ENCODE measurements around the gene TMEM131L.
"Not testable (repeated sequence)": the region's sequence is repeated elsewhere in the genome, so short reads cannot be mapped to it uniquely, and the experiment has no call there.

Gene TMEM131L

DNA sequence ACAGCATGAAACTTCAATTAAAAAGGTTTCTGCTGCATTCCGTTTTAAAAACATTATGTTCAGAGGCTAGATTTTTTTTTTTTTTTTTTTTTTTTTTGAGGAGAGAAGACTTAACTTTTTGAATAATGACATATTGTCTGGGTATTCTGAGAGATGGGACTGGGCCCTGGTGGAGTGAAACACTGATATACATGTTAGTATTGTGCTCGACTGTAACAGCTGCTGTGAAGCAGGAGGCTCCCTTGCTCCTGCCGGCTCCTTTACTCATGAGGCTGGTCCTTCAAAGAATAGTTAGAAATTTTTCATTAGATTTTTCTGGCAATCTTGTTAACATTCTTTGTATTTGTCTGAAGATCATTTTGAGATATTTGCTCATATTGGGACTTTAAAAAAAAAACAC lies 73.3 kb downstream of the TMEM131L start:
- no peak for DNase-seq (ENCODE audit: low read depth in 3 of 3)

DNA sequence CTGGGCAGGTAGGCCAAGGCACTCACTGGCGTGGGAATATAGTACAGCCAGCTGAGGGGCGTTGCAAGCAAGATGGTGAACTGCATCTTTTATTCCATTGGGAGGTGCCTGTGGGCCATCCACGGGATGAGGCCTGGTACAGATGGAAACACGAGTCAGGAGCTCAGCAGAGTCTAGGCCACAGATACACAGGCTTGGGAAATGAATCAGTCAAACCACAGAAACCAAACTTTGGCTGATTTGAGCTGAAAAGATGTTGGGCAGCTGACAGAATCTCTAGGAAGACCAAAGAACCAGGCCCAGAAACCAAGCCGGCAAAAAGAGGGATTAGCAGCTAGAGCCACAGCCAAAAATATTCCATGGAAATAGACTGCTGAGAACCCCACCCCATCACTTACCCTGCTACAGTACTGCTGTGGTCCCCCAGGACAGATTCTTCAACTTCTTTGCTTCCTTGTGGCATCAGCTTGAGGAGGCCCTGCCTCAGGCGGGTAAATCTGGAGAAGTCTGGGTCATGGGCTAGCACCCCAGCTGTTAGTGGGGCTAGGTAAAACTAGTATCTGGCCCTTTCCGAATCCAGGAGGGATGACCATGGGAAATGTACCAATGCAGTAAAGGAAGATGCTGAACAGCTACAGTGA lies 75.4 kb downstream of the TMEM131L start:
- DNase-seq (ENCODE audit: low read depth in 3 of 3), result peak in 1 of 3 experiments; percentile 30

- no peak for DNase-seq (ENCODE audit: low read depth in 3 of 3)
Measured at GRCh38 chr4:153542131-153542530, 76.0 kb downstream of the TMEM131L start.

GRCh38 chr4:153542834-153543233 lies 76.7 kb downstream of the TMEM131L start:
- no peak for DNase-seq (ENCODE audit: low read depth in 3 of 3)

DNA sequence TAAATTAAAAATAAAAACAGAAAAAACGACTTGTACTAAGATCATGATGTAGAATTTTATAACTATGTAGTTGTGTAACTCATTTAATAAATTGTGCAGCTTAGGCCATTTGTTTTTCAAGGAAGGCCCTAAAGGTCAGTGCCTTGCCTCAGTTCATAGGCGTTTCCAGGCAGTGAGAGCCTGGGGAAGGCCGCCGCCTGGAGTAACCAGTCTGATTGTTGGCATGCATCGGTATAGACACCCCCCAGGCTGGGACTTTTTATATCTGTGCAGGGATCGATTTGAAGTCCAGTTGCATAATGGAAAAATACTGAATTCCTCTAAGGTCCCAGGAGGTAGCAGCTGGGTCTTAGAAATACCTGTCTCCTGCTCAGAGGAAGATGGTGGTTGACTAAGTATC lies 77.2 kb downstream of the TMEM131L start:
- no peak for DNase-seq (ENCODE audit: low read depth in 3 of 3)

DNA sequence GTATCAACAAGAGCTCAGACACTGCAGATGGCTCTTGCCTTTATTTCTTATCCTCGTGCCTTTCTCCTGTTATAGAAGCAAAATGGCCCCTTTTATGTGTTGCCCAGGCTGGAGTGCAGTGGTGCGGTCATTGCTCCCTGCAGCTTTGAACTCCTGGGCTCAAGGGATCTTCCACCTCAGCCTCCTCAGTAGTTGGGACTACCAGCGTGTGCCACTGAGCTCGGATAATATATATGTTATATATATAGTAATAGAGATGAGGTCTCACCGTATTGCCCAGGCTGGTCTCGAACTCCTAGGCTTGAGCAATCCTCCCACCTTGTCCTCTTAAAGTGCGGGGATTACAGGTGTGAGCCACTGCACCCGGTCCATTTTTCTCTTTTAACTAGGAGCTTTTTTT lies 79.7 kb downstream of the TMEM131L start:
- DNase-seq (ENCODE audit: low read depth in 3 of 3), result no peak

DNA sequence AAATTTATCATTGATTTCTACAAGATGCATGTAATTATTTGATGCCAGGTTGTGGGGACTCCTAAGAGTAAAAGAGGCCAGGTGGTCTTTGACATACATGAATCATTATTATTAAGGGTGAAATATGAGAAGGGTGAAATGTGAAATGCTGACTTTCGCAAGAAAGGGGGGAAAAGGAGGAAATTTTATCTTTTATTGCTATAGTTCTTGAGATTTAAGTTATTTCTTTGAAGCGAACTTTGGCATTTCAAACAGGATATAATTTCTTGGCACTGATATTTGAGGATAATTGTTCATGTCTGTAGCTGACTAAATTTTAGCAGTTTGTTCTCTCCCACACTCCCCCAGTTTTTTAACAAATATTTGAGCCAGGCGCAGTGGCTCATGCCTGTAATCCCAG lies 80.1 kb downstream of the TMEM131L start:
- no peak for DNase-seq (ENCODE audit: low read depth in 3 of 3)

- DNase-seq (ENCODE audit: low read depth in 3 of 3), result no peak
Measured at GRCh38 chr4:153547520-153547919, 81.4 kb downstream of the TMEM131L start.

GRCh38 chr4:153548907-153549306 lies 82.7 kb downstream of the TMEM131L start:
- not testable (repeated sequence) for DNase-seq (ENCODE audit: low read depth in 3 of 3)

GRCh38 chr4:153549405-153549804 lies 83.2 kb downstream of the TMEM131L start:
- DNase-seq (ENCODE audit: low read depth in 3 of 3), result no peak

- DNase-seq (ENCODE audit: low read depth in 3 of 3), result no peak
Measured at GRCh38 chr4:153553155-153553818, 87.1 kb downstream of the TMEM131L start.

DNA sequence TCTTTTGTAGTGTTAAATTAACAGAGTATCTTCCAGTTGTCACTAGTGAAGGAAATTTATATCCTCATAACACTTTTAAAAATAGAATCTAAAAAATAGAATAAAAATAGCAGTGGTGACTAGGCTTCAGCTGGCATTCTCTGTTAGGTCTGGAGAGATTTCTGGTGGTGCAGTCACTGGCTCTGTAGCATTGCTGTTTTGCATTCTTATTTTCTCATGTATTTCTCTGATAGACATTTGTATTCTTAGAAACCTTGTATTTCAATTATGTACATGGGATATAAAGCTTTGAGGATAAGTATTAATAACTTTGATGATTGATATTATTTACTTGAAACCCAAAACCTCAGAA lies 87.6 kb downstream of the TMEM131L start:
- no peak for DNase-seq (ENCODE audit: low read depth in 3 of 3)

- DNase-seq (ENCODE audit: low read depth in 3 of 3), result no peak
Measured at GRCh38 chr4:153555730-153556434, 89.7 kb downstream of the TMEM131L start.

DNA sequence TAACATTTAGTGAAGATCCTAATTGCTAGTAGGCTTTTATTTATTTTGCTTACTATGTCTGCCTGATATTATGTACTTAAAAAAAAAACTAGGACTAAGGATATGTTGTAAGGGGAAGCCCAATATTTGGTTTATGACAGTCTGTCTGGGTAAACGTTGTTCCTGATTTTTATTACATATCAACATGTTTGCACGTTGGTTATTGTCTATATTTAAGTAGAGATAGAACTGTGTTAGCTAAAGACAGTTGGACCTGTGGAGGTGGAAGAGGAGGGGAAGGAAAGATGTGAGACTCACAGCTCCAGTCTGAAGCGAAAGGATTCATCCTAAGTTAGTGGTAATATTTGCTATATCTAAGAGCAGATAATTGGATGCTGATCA lies 90.3 kb downstream of the TMEM131L start:
- no peak for DNase-seq (ENCODE audit: low read depth in 3 of 3)

GRCh38 chr4:153560908-153561307 lies 94.7 kb downstream of the TMEM131L start:
- DNase-seq (ENCODE audit: low read depth in 3 of 3), result no peak

- no peak for DNase-seq (ENCODE audit: low read depth in 3 of 3)
Measured at GRCh38 chr4:153564630-153565525, 98.7 kb downstream of the TMEM131L start.

GRCh38 chr4:153566631-153567150 lies 100.5 kb downstream of the TMEM131L start:
- no peak for DNase-seq (ENCODE audit: low read depth in 3 of 3)

DNA sequence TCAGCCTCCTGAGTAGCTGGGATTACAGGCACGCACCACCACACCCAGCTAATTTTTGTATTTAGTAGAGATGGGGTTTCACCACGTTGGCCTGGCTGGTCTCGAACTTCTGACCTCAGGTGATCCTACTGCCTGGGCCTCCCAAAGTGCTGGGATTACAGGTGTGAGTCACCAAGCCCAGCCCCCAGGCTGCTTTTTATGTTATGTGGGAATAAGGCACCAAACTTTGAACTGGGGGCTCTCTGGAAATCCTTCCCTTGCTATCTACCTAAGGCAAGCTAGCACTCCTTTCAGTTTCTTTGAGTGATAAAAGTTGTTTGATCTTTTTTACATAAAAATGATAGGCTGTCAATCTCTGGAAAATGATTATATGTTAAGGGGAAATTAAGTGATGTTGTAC lies 101.5 kb downstream of the TMEM131L start:
- not testable (repeated sequence) for DNase-seq (ENCODE audit: low read depth in 3 of 3)

DNA sequence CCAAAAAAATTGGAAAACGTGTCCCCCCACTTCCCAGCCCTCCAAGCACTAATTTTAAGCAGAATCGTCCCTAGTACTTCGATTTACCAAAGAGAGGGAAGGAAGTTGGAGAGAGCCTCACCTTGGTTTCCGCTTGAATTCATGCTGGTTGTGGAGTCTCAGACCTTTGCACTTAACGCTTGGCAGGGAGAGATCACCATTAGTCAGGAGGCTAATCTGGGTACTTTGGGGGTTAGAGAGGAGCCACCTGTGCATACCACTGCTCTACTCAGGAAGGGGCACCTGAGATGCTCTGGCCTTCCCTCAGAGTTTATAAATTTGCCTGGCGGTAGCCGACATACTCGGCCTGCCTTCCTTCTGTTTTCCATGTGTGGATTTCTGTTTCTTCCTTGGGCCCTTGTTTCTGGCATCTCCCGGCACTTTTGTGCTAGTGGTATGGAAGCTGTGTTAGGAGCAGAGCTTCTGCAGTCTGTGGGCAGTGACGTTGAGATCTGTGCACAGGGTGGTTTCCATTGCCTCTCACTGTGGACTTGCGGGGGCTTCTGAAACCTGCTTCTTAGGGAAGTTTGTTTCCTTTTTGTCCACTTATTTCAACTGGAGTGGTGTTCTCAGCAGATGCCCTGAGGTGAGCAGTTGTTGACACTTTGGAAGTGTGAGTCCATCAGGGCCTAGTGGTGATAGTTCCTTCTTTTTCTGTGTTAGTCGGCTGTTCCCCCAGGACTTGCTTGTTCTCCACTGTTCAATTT lies 104.2 kb downstream of the TMEM131L start:
- no peak for DNase-seq (ENCODE audit: low read depth in 3 of 3)

DNA sequence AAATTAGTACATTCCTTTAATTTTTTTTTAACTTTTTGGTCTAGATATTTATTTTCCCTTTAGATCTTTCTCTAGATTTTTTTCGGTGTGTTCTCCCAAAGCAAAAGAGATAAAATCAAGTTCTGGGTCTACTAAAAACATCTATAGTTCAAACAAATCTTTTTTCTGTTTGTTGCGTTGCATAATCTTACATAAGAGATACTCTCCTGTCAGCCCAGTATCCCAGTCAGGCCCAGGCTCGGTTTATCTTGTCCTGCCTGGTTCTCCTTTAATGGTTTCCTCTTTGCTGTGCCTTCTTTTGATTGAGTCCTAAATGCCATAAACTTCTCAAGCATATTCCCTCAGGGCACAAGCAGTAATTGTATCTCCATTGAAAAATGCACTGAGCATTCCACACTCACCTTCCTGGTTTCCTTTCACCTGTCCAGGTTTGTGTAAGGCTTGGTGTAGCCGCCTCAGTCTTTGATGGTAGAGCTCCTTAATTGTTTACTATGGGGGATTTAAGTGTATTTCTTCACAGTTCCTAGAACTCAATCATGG lies 104.9 kb downstream of the TMEM131L start:
- no peak for DNase-seq (ENCODE audit: low read depth in 3 of 3)

DNA sequence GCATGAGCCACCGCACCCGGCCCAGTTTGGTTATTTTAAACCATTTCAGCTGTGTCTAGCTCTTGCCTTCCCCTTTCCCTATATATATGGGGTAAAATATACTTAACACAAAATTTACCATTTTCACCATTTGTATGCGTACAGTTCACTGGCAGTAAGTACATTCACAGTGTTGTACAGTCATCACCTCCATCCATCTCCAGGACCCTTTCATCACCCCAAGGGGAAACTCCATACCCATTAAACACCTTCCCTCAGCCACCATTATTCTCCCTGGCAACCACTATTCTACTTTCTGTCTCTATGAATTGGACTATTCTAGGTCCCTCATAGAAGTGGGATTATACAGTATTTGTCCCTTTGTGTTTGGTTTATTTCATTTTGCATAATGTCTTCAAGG lies 106.4 kb downstream of the TMEM131L start:
- no peak for DNase-seq (ENCODE audit: low read depth in 3 of 3)
